Stimulated activated CD8-positive, alpha-beta memory T cell treated with anti-CD3 and anti-CD28 coated beads, Interleukin-12 subunit alpha, Interleukin-12 subunit beta, amount 100 ng/mL, for 24 hours (primary cell): ENCODE data around the gene MATN4.

Experiments
- DNase-seq: peaks from one replicate; pipeline ENCODE4 v3.0.0-alpha.2; 2020; ENCODE audit errors: extremely low read depth

The MATN4 gene

GRCh38 chr20:45248609-45249008 is 59.5 kb downstream of the MATN4 start:
- DNase-seq, result no peak

GRCh38 chr20:45247865-45248264 is 60.2 kb downstream of the MATN4 start:
- no peak for DNase-seq

GRCh38 chr20:45246109-45246508 is 62.0 kb downstream of the MATN4 start:
- DNase-seq, result no peak
